IMR-90 (cell line): Measurements from ENCODE around the gene CDC26. TPM values are rescaled to one million over a fixed set of nuclear protein-coding genes. Genes with fewer than 3 reads are reported as not detected.

Experiments
- CEBPB ChIP-seq: IDR thresholded peaks from 2 replicates; pipeline ENCODE4 v1.6.1; 2012; ENCODE audit warnings: low read depth, low read length, improper control_type of control experiment
- CHD1 ChIP-seq: IDR thresholded peaks from 2 replicates; pipeline ENCODE4 v1.6.1; 2012; ENCODE audit warnings: low read depth, low read length, improper control_type of control experiment
- CTCF ChIP-seq: conservative IDR thresholded peaks from 2 replicates; pipeline ENCODE4 v1.5.1; 2012; ENCODE audit warnings: mild to moderate bottlenecking, low read depth, low read length, improper control_type of control experiment
- POLR2A ChIP-seq: IDR thresholded peaks from 2 replicates; pipeline ENCODE4 v1.6.1; 2012; ENCODE audit warnings: mild to moderate bottlenecking, low read depth, low read length
- RAD21 ChIP-seq: IDR thresholded peaks from 2 replicates; pipeline ENCODE4 v1.6.1; 2012; ENCODE audit warnings: low read length, improper control_type of control experiment
- RCOR1 ChIP-seq: IDR thresholded peaks from 2 replicates; pipeline ENCODE4 v1.6.1; 2012; ENCODE audit warnings: mild to moderate bottlenecking, low read length, improper control_type of control experiment; ENCODE audit not compliant: insufficient replicate concordance
- RFX5 ChIP-seq: IDR thresholded peaks from 2 replicates; pipeline ENCODE4 v1.8.0; 2012; ENCODE audit warnings: low read depth, mild to moderate bottlenecking, low read length, moderate library complexity
- polyA plus RNA-seq, 3 experiments: library from polyadenylated mRNA; depleted of rRNA; stranded (reverse); fragments of >200 nt; gene quantifications; 2 replicates each; pipeline ENCODE4 v1.2.3, GENCODE V29; 2012; ENCODE audit warnings: low replicate concordance in 1 of 3
- total RNA-seq: library from RNA; depleted of rRNA; stranded (reverse); fragments of >200 nt; gene quantifications from 2 replicates; pipeline ENCODE4 v1.2.3, GENCODE V29; 2012

CDC26 gene
- total and polyA plus RNA-seq, 2 of the 4 experiments (the other 2 are of a cell fraction) = 16.5 to 32.7 TPM

- TF ChIP-seq CTCF (no peak), RFX5 (no peak), RAD21 (no peak), CEBPB (no peak), CHD1 (no peak), RCOR1 (no peak), POLR2A (no peak)
These were observed 17.5 kb downstream of the CDC26 start (continued) for GRCh38 chr9:113257863-113258262.
